Ishikawa (cell line): ENCODE data around the gene SMC1A.

ENCODE experiments used
- CEBPB ChIP-seq: IDR thresholded peaks from 2 replicates; pipeline ENCODE4 v1.6.1; 2012
- CREB1 ChIP-seq: IDR thresholded peaks from 2 replicates; pipeline ENCODE4 v1.6.1; 2012; ENCODE audit warnings: low read depth
- EGR1 ChIP-seq: IDR thresholded peaks from 2 replicates; pipeline ENCODE4 v1.6.1; 2012
- EP300 ChIP-seq: IDR thresholded peaks from 2 replicates; pipeline ENCODE4 v1.6.1; 2012; ENCODE audit warnings: borderline replicate concordance
- FOXM1 ChIP-seq: IDR thresholded peaks from 2 replicates; pipeline ENCODE4 v1.6.1; 2012; ENCODE audit warnings: low read depth, borderline replicate concordance
- NFIC ChIP-seq: IDR thresholded peaks from 2 replicates; pipeline ENCODE4 v1.6.1; 2012
- RAD21 ChIP-seq: IDR thresholded peaks from 2 replicates; pipeline ENCODE4 v1.6.1; 2012; ENCODE audit warnings: low read depth
- REST ChIP-seq: IDR thresholded peaks from 2 replicates; pipeline ENCODE4 v1.6.1; 2012; ENCODE audit warnings: low read depth, mild to moderate bottlenecking
- TAF1 ChIP-seq: IDR thresholded peaks from 2 replicates; pipeline ENCODE4 v1.6.1; 2012; ENCODE audit warnings: low read depth, mild to moderate bottlenecking
- TCF12 ChIP-seq: IDR thresholded peaks from 2 replicates; pipeline ENCODE4 v1.6.1; 2012; ENCODE audit warnings: low read depth
- TEAD4 ChIP-seq: IDR thresholded peaks from 2 replicates; pipeline ENCODE4 v1.6.1; 2012
- YY1 ChIP-seq: IDR thresholded peaks from 2 replicates; pipeline ENCODE4 v1.6.1; 2012; ENCODE audit warnings: low read depth
- ZBTB7A ChIP-seq: IDR thresholded peaks from 2 replicates; pipeline ENCODE4 v1.6.1; 2012; ENCODE audit warnings: low read depth
- TF ChIP-seq, protein P1 (sequence below): IDR thresholded peaks from 2 replicates; pipeline ENCODE4 v1.6.1; 2012
- TF ChIP-seq, protein P2 (sequence below): IDR thresholded peaks from 2 replicates; pipeline ENCODE4 v1.6.1; 2012

The SMC1A gene

GRCh38 chrX:53333853-53334252, 88.6 kb downstream of the SMC1A start:
- no peak for TF ChIP-seq RAD21
- TF ChIP-seq, protein P1, sequence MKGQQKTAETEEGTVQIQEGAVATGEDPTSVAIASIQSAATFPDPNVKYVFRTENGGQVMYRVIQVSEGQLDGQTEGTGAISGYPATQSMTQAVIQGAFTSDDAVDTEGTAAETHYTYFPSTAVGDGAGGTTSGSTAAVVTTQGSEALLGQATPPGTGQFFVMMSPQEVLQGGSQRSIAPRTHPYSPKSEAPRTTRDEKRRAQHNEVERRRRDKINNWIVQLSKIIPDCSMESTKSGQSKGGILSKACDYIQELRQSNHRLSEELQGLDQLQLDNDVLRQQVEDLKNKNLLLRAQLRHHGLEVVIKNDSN: no peak
- TF ChIP-seq, protein P2, sequence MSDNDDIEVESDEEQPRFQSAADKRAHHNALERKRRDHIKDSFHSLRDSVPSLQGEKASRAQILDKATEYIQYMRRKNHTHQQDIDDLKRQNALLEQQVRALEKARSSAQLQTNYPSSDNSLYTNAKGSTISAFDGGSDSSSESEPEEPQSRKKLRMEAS: no peak
- no peak for TF ChIP-seq CREB1
- no peak for TF ChIP-seq ZBTB7A
- no peak for TF ChIP-seq CEBPB
- no peak for TF ChIP-seq REST
- no peak for TF ChIP-seq NFIC
- no peak for TF ChIP-seq TAF1
- TF ChIP-seq TEAD4: no peak
- no peak for TF ChIP-seq FOXM1
- TF ChIP-seq EGR1: no peak
- no peak for TF ChIP-seq EP300
- no peak for TF ChIP-seq TCF12

DNA sequence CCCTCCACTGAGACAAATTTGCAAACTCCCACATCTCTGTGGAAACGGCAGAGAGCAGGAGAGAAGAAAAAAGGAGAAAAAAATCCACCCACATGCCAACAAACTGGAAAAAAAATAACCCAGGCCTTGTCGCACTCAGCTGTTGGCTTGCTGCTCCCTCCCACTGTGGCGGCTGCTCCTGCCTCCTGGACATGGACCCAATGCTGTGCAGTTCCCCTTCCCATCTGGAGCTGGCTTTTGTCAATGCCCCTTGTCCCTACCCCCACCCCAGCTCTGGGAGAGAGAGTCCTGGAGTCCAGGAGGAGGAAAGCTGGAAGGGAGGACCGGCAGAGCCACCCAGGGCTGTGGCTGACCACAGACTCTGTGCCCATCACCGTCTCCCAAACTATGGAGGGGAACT, 90.2 kb downstream of the SMC1A start:
- no peak for TF ChIP-seq YY1
- TF ChIP-seq EGR1: no peak
- TF ChIP-seq TCF12: no peak
- no peak for TF ChIP-seq REST
- TF ChIP-seq, protein P2: no peak
- TF ChIP-seq FOXM1: no peak
- no peak for TF ChIP-seq RAD21
- no peak for TF ChIP-seq NFIC
- no peak for TF ChIP-seq TEAD4
- TF ChIP-seq, protein P1: no peak
- TF ChIP-seq CREB1: no peak
- TF ChIP-seq TAF1: no peak

DNA sequence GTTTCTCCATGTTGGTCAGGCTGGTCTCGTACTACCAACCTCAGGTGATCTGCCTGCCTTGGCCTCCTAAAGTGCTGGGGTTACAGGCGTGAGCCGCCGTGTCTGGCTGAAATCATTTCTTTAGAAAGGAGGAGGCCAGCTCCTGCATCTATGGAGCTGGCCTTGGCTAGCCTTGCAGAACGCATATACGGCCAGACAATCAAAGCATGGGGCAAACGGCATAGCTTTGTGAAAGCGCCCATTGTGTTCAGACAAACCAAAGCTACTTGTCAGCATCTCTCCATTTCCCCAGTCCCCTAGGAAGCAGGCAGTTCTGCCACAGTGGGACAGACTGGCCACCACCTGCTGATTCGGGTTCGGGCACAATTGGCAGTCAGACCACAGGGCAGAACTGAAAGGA, 92.1 kb downstream of the SMC1A start:
- TF ChIP-seq RAD21: no peak
- no peak for TF ChIP-seq CEBPB
- TF ChIP-seq CREB1: no peak
- TF ChIP-seq NFIC: no peak
- TF ChIP-seq EGR1: no peak
- TF ChIP-seq, protein P1: no peak
- TF ChIP-seq TCF12: no peak
- TF ChIP-seq FOXM1: no peak
- no peak for TF ChIP-seq EP300
- no peak for TF ChIP-seq REST
- TF ChIP-seq TAF1: no peak
- TF ChIP-seq ZBTB7A: no peak
- no peak for TF ChIP-seq YY1
- TF ChIP-seq, protein P2: no peak
- TF ChIP-seq TEAD4: no peak

- TF ChIP-seq ZBTB7A (no peak), EP300 (no peak), TAF1 (no peak)
Measured at GRCh38 chrX:53324803-53325202, 97.7 kb downstream of the SMC1A start.
